ENCODE data around the gene PLEKHJ1. TPM values are rescaled to one million over a fixed set of nuclear protein-coding genes. Genes with fewer than 3 reads are reported as not detected.
A peak's percentile ranks its signal among the peaks of the same experiment; 100 is the strongest.

The PLEKHJ1 gene
- total RNA-seq, 4 donors from 2014 or later: 41.6 to 56.7 (median 51.7) TPM

GRCh38 chr19:2225415-2226050 is 10.6 kb downstream of the PLEKHJ1 start:
- H3K4me3 ChIP-seq: no peak overlapping the region
- no peak for TF ChIP-seq POLR2AphosphoS5 (IDR thresholded peaks at IDR 0.05)
- no peak for TF ChIP-seq POLR2A (IDR thresholded peaks at IDR 0.05)
- no peak for TF ChIP-seq EP300 (IDR thresholded peaks at IDR 0.05)
- TF ChIP-seq CTCF (IDR thresholded peaks at IDR 0.05): no peak
- no peak for ATAC-seq
- 92 to 94% methylated on average over 9 to 13 of the region's 32 CpGs for WGBS, 2 donors (ENCODE audit: low coverage in 1 of 2)
- no peaks in the 10 kb centered on the region for H3K27me3 ChIP-seq
- H3K36me3 ChIP-seq: peaks cover 0 to 99% of the 10 kb centered on the region in 2 donors
- H3K27ac ChIP-seq: no peak overlapping the region
- H3K9me3 ChIP-seq: no peaks in the 10 kb centered on the region
- peaks cover 0 to 11% (median 0%) of the 10 kb centered on the region in 3 donors for H3K4me1 ChIP-seq

- Histone ChIP-seq H3K36me3 (peaks cover 0 to 99% of the 10 kb centered on the region in 2 donors), H3K27ac (no peak overlapping the region), H3K4me3 (no peak overlapping the region), H3K27me3 (no peaks in the 10 kb centered on the region), H3K4me1 (peaks cover 0 to 11% (median 0%) of the 10 kb centered on the region in 3 donors), H3K9me3 (no peaks in the 10 kb centered on the region)
- no peak for ATAC-seq
- TF ChIP-seq EP300 (IDR thresholded peaks at IDR 0.05) (no peak), POLR2A (IDR thresholded peaks at IDR 0.05) (no peak), POLR2AphosphoS5 (IDR thresholded peaks at IDR 0.05) (no peak), CTCF (IDR thresholded peaks at IDR 0.05) (no peak)
- 84 to 88% methylated on average over 5 to 8 of the region's 13 CpGs for WGBS, 2 donors (ENCODE audit: low coverage in 1 of 2)
Observed at GRCh38 chr19:2224754-2225349, 11.3 kb downstream of the PLEKHJ1 start.

GRCh38 chr19:2223959-2224358 is 12.2 kb downstream of the PLEKHJ1 start:
- Histone ChIP-seq H3K4me1 (peaks cover 0 to 11% (median 0%) of the 10 kb centered on the region in 3 donors), H3K27ac (no peak overlapping the region), H3K27me3 (no peaks in the 10 kb centered on the region), H3K4me3 (no peak overlapping the region), H3K9me3 (no peaks in the 10 kb centered on the region), H3K36me3 (peaks cover 0 to 99% of the 10 kb centered on the region in 2 donors)
- no peak for ATAC-seq
- TF ChIP-seq POLR2AphosphoS5 (IDR thresholded peaks at IDR 0.05): no peak
- no peak for TF ChIP-seq EP300 (IDR thresholded peaks at IDR 0.05)
- WGBS, 2 donors (ENCODE audit: low coverage in 1 of 2): 70 to 83% methylated on average over 2 to 10 of the region's 14 CpGs

GRCh38 chr19:2223391-2223790 is 12.7 kb downstream of the PLEKHJ1 start:
- Histone ChIP-seq H3K27me3 (no peaks in the 10 kb centered on the region), H3K4me3 (no peak overlapping the region), H3K9me3 (no peaks in the 10 kb centered on the region), H3K4me1 (peaks cover 0 to 11% (median 0%) of the 10 kb centered on the region in 3 donors), H3K36me3 (peaks cover 0 to 99% of the 10 kb centered on the region in 2 donors), H3K27ac (no peak overlapping the region)
- TF ChIP-seq EP300 (IDR thresholded peaks at IDR 0.05): no peak
- no peak for TF ChIP-seq POLR2A (IDR thresholded peaks at IDR 0.05)
- TF ChIP-seq CTCF (IDR thresholded peaks at IDR 0.05): no peak
- no peak for TF ChIP-seq POLR2AphosphoS5 (IDR thresholded peaks at IDR 0.05)
- 90 to 100% methylated on average over 2 to 3 of the region's 18 CpGs for WGBS, 2 donors (ENCODE audit: low coverage in 1 of 2)
- no peak for ATAC-seq

- H3K27me3 ChIP-seq: no peaks in the 10 kb centered on the region
- no peak overlapping the region for H3K4me3 ChIP-seq
- TF ChIP-seq CTCF (IDR thresholded peaks at IDR 0.05) (peak in 3 of 4 experiments; percentile 20 to 47 (median 26)), POLR2AphosphoS5 (IDR thresholded peaks at IDR 0.05) (no peak), POLR2A (IDR thresholded peaks at IDR 0.05) (no peak)
- no peaks in the 10 kb centered on the region for H3K9me3 ChIP-seq
- WGBS, 2 donors (ENCODE audit: low coverage in 1 of 2): 93% methylated on average over 3 of the region's 20 CpGs; no CpG with 5 or more reads in 1 of the 2 donors
- peak overlapping the region in 1 of 4 donors; percentile 53 for H3K27ac ChIP-seq
- H3K36me3 ChIP-seq: peaks cover 0 to 99% of the 10 kb centered on the region in 2 donors
- peak; percentile 26 for ATAC-seq
- H3K4me1 ChIP-seq: peaks cover 0 to 11% (median 0%) of the 10 kb centered on the region in 3 donors
Observed at GRCh38 chr19:2221918-2222317, 14.2 kb downstream of the PLEKHJ1 start.

All from gastroesophageal sphincter (tissue), 4 donors.